Measurements from ENCODE around the gene TNNT3.
A peak's percentile ranks its signal among the peaks of the same experiment; 100 is the strongest.

The TNNT3 gene

DNA sequence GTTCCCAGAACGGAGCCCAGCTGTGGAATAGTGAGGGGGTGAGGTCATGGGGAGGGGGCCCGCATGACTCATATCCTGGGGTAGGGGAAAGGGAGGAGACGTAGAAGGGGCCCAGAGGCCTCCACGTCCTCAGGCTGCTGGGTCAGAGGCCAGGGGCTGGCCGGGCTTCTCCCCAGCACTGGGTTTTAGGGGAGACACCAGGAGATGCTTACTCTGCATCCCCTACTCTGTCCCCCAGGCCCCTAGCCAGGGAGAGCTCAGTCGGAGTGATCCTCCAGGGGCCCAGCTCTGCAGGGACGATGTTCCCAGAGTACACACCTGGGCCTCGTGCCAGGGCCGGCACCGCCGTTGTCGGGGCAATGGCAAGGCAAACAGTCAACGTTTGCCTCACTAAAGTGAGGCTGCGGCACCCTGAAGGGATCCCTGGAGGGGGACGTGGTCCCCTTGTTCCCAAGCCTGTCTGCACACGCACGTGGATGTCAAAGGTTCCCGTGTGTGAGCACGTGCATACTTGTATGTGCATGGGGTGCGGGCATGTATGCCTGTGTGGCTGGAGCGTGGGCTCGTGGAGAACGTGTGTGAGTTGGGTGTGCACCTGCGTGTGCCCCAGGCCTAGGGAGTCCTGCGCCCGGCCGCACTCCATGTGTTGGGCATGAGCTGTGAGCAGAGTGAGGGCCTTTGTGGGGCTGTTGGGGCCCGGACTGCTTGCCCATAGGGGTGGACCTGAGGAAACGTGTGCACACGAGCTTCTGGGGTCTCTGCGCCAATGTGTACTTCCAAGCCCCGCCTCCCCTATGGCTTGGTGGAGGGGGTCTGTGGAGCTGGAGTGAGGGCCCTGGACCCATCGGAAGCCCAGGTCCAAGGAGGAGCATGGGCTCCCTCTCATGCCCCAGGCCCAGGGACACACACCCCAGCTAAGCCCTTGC, 42.0 kb upstream of the TNNT3 start:
- Histone ChIP-seq H3K27me3 (replicated peaks) (no peaks in the 10 kb centered on the region), H3K4me3 (ENCODE audit: low read depth, low read length) (no peak overlapping the region), H3K36me3 (replicated peaks) (no peaks in the 10 kb centered on the region), H3K27ac (no peak overlapping the region)
- DNase-seq, result peak; percentile 35
- in situ Hi-C loops (cut with HindIII; ENCODE audit: low pct_ligation_motif_present, low sequenced_read_pairs), result no loop called here
- TF ChIP-seq, protein P1, sequence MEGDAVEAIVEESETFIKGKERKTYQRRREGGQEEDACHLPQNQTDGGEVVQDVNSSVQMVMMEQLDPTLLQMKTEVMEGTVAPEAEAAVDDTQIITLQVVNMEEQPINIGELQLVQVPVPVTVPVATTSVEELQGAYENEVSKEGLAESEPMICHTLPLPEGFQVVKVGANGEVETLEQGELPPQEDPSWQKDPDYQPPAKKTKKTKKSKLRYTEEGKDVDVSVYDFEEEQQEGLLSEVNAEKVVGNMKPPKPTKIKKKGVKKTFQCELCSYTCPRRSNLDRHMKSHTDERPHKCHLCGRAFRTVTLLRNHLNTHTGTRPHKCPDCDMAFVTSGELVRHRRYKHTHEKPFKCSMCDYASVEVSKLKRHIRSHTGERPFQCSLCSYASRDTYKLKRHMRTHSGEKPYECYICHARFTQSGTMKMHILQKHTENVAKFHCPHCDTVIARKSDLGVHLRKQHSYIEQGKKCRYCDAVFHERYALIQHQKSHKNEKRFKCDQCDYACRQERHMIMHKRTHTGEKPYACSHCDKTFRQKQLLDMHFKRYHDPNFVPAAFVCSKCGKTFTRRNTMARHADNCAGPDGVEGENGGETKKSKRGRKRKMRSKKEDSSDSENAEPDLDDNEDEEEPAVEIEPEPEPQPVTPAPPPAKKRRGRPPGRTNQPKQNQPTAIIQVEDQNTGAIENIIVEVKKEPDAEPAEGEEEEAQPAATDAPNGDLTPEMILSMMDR (IDR thresholded peaks at IDR 0.05; ENCODE audit: low read depth, low read length, missing control alignments), result no peak

DNA sequence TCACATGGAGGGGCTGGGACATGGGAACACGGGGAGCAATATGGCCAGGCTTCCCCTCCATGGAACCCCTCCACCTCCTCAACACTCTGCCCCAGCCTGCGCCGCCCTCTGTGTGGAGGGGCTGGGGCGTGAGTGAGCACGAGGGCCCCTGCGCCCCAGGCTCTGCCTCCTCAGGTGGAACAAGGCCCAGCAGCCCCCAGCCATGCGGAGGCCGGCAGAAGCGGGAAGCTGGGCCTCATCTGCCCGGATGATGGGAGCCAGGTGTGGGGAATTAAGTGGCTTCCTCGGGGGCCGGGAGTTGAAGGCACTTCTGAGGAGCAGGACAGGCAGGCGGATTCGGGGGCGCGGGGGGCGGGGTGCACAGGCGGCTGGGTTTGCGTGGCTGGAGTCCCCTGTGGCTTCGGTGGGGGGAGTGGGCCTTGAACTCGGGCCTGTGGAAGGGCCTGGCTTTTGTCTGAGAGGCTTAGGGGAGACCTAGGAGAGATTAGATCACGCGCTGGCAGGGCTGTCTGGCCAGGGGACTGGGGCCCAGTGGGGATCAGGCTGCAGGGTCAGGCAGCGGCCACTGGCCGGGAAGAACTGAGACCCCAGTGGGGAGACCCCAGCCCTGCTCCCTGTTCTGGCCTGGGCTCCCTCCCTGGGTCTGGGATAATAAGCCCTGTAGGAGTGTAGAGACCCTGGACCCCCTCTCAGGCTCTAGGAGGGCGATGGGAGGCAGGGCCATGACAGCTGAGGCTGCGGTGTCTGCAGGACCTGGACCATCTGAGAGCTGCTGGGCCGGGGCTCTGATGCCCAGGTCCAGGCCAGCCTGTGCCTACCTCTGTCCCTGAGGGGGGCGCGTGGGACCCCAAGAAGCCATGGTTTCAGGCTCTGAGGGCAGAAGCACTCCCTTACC, 41.1 kb upstream of the TNNT3 start:
- Histone ChIP-seq H3K36me3 (replicated peaks) (no peaks in the 10 kb centered on the region), H3K27me3 (replicated peaks) (no peaks in the 10 kb centered on the region), H3K27ac (no peak overlapping the region), H3K4me3 (ENCODE audit: low read depth, low read length) (no peak overlapping the region)
- DNase-seq, result no peak
- TF ChIP-seq, protein P1 (IDR thresholded peaks at IDR 0.05; ENCODE audit: low read depth, low read length, missing control alignments), result no peak
- in situ Hi-C loops (cut with HindIII; ENCODE audit: low pct_ligation_motif_present, low sequenced_read_pairs), result no loop called here

DNA sequence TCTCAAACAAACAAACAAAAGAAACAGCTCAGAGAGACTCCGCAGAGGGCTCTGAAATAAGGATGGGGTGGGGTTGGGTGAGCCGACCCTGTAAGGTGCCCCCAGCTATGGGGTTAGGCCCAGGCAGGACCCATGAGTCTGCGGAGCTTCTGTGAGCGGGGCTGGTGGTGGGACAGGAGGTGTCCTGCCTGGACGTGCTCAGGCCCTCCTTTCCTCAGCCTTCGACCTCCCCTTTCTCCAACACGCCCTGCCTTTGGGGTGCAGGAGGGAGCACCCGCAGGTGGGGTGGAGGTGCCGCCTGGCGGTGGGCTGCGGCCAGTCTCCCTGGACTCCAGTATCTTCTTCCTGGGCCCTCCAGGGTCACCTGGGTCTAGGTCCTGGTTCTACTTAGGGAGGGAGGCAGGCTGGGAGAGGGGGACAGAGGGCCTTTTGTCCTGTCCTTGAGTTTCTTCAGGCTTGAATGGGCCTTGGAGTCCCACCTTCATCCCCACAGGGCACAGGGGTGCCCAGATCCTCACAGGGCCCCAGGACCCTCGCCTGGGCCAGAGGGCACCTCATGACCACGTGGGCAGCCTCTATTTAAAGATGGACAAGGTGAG, 40.1 kb upstream of the TNNT3 start:
- H3K27ac ChIP-seq, result no peak overlapping the region
- TF ChIP-seq, protein P1 (IDR thresholded peaks at IDR 0.05; ENCODE audit: low read depth, low read length, missing control alignments), result no peak
- no peaks in the 10 kb centered on the region for H3K36me3 ChIP-seq (replicated peaks)
- in situ Hi-C loops (cut with HindIII; ENCODE audit: low pct_ligation_motif_present, low sequenced_read_pairs), result no loop called here
- DNase-seq, result no peak
- H3K27me3 ChIP-seq (replicated peaks), result no peaks in the 10 kb centered on the region
- H3K4me3 ChIP-seq (ENCODE audit: low read depth, low read length), result no peak overlapping the region

DNA sequence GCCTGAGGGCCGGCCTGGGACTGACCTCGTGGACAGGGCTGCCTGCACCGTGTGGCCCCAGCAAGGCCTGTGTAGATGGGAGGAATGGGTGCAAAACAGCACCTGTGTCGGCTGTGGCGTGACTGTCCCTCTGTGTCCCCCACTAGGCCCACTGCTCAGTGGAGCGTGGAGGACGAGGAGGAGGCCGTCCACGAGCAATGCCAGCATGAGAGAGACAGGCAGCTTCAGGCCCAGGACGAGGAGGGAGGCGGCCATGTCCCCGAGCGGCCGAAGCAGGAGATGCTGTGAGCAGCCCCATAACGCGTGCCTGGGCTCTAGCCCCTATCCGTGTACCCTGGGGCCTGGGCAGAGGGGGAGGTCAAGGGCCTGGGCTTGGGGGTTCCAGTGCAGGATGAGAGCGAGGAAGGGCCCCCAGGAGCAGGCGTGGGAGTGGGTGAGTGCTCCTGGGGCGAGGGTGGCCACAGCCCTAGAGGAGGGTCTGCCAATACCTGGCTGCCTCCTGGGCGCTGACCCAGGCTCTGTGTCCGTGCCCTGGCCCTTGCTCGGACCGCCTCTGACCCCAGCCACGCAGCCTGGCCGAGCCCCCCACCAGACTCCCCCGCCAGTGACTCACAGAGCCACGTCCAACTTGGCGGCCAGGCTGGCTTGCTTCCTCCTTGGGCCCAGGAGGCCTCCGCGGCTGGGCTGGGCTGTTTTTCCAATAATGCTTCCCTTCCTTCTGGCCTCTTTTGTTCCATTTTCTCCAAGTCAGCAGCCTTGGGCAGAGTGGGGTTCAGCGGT, 39.4 kb upstream of the TNNT3 start:
- Histone ChIP-seq H3K27me3 (replicated peaks) (no peaks in the 10 kb centered on the region), H3K36me3 (replicated peaks) (no peaks in the 10 kb centered on the region), H3K4me3 (ENCODE audit: low read depth, low read length) (no peak overlapping the region), H3K27ac (no peak overlapping the region)
- no peak for DNase-seq
- TF ChIP-seq, protein P1 (IDR thresholded peaks at IDR 0.05; ENCODE audit: low read depth, low read length, missing control alignments), result no peak
- in situ Hi-C loops (cut with HindIII; ENCODE audit: low pct_ligation_motif_present, low sequenced_read_pairs), result no loop called here

DNA sequence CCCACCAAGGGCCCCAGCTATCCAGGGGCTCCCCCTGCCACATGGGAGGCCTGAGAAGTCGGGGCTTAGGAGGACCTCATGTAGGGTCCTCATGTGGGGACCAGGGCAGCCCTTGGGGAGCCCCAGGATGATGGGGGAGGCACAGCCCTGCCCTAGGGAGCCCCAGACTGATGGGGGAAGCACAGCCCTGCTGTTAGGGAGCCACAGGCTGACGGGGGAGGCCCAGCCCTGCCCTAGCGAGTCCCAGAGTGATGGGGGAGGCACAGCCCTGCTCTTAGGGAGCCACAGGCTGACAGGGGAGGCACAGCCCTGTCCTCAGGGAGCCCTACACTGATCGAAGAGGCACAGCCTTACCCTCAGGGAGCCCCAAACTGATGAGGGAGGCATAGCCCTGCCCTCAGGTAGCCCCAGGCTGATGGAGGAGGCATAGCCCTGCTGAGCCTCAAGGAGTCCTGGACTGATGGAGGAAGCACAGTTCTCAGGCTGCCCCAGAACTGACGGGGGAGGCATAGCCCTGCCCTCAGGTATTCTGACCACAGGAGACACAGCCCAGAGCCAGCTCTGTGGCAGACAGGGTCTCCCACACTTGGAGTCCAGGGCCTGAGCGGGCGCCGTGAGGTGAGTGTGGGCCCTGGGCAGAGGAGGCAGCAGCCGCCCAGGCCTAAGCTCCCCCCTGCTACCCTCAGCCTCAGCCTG, 38.6 kb upstream of the TNNT3 start:
- no peak for DNase-seq

More for the DNA sequence above, 38.6 kb upstream of the TNNT3 start:
- in situ Hi-C loops (cut with HindIII; ENCODE audit: low pct_ligation_motif_present, low sequenced_read_pairs), result no loop called here
- no peaks in the 10 kb centered on the region for H3K36me3 ChIP-seq (replicated peaks)
- H3K27me3 ChIP-seq (replicated peaks), result no peaks in the 10 kb centered on the region
- no peak overlapping the region for H3K4me3 ChIP-seq (ENCODE audit: low read depth, low read length)
- no peak overlapping the region for H3K27ac ChIP-seq
- TF ChIP-seq, protein P1 (IDR thresholded peaks at IDR 0.05; ENCODE audit: low read depth, low read length, missing control alignments), result no peak

Measured in brain microvascular endothelial cell (primary cell).